Nephron (organoid): Measurements from ENCODE around the gene RRM1.

Source experiments
- H3K27ac Mint-ChIP-seq, 3 experiments: 2 replicates each; pipeline ENCODE4 v1.8.0; 2020; ENCODE audit warnings: mixed read lengths in 3 of 3, mild to moderate bottlenecking in 2 of 3, moderate library complexity in 1 of 3
- H3K27me3 Mint-ChIP-seq: 2 replicates; pipeline ENCODE4 v1.8.0; 2021; ENCODE audit warnings: low read depth, mild to moderate bottlenecking, moderate library complexity, mixed read lengths
- H3K36me3 Mint-ChIP-seq: 2 replicates; pipeline ENCODE4 v1.8.0; 2020; ENCODE audit warnings: low read depth, mixed read lengths
- H3K4me1 Mint-ChIP-seq: 2 replicates; pipeline ENCODE4 v1.8.0; 2020; ENCODE audit warnings: mixed read lengths
- H3K4me3 Mint-ChIP-seq, 3 experiments: 2 replicates each; pipeline ENCODE4 v1.8.0; 2020; ENCODE audit warnings: mild to moderate bottlenecking in 3 of 3, mixed read lengths in 3 of 3, moderate library complexity in 2 of 3
- H3K9me3 Mint-ChIP-seq: 2 replicates; pipeline ENCODE4 v1.8.0; 2020; ENCODE audit warnings: mixed read lengths
- TF ChIP-seq, protein P1 (sequence below), 3 experiments: fragments of 200-600 bp; sonication (generic); IDR thresholded peaks; one replicate each; pipeline ENCODE4 v1.5.0; 2021; ENCODE audit warnings: antibody characterized with exemption in 3 of 3; ENCODE audit not compliant: unreplicated experiment in 3 of 3

RRM1 gene

GRCh38 chr11:4064278-4064955 is 30.2 kb upstream of the RRM1 start:
- Mint-ChIP-seq H3K36me3 (peaks cover 10% of the 10 kb centered on the region), H3K4me3 (no peak overlapping the region), H3K27ac (no peak overlapping the region), H3K9me3 (no peaks in the 10 kb centered on the region), H3K27me3 (no peaks in the 10 kb centered on the region), H3K4me1 (no peaks in the 10 kb centered on the region)
- TF ChIP-seq, protein P1, sequence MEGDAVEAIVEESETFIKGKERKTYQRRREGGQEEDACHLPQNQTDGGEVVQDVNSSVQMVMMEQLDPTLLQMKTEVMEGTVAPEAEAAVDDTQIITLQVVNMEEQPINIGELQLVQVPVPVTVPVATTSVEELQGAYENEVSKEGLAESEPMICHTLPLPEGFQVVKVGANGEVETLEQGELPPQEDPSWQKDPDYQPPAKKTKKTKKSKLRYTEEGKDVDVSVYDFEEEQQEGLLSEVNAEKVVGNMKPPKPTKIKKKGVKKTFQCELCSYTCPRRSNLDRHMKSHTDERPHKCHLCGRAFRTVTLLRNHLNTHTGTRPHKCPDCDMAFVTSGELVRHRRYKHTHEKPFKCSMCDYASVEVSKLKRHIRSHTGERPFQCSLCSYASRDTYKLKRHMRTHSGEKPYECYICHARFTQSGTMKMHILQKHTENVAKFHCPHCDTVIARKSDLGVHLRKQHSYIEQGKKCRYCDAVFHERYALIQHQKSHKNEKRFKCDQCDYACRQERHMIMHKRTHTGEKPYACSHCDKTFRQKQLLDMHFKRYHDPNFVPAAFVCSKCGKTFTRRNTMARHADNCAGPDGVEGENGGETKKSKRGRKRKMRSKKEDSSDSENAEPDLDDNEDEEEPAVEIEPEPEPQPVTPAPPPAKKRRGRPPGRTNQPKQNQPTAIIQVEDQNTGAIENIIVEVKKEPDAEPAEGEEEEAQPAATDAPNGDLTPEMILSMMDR (IDR thresholded peaks at IDR 0.05; ENCODE audit: unreplicated experiment in 3 of 3) = no peak

DNA sequence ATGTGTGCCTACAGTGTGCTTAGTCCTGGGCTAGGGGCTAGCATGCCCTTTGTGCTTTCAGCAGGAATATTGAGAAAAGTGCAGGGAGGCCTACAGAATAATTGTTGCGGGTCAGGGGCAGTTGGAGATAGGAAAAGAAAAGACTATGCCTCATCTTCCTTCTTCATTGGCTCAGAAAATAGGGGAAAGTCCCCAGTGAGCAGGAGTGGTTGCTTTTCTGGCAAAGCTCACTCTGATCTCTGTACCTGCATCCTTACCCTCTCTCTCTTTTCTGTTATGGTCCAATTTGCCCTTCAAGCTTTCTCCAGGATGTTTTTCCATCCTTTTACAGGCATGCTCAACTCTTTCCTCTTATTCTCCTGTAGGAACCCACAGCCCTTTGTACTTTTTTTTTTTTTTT is 29.5 kb upstream of the RRM1 start:
- Mint-ChIP-seq H3K4me1 (no peaks in the 10 kb centered on the region), H3K27me3 (no peaks in the 10 kb centered on the region), H3K9me3 (no peaks in the 10 kb centered on the region), H3K27ac (peak overlapping the region in 1 of 3 experiments; percentile 29), H3K4me3 (no peak overlapping the region), H3K36me3 (peaks cover 7% of the 10 kb centered on the region)
- TF ChIP-seq, protein P1 (IDR thresholded peaks at IDR 0.05; ENCODE audit: unreplicated experiment in 3 of 3) = no peak

DNA sequence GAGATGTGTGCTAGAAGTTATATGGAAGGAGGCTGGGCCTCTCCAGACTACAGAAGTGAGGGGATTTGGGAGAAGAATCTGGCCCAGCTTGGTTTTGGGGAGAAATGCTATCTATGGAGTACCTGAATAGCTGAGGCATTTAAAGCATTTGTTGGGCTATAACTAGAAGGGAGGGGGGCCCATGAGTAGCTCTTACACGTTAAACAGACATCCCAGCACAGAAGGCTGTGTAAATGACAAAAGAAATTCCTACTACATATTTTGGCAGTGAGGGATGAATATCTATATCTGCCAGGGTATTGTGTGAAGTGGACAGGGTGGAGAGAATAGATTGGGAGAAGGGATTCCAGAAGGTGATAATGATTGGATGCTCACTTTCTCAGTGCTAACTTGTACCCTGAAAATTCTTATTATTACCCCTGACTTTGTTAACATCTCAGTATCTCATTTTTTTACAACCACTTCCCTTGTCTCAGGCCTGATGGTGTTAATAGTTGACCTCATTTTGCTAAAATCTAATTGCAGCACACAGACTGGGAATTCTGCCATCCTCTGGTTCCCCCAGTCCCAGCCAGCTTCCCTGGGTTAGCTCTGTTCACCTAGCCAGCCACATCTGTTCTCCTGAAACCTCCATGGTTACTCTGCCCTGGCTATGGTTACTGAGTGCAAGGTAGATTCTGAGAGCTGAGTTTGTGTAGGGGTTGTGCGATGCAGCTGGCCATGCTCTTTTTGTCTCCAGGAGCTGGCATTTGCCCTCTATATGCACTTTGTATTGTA is 28.8 kb upstream of the RRM1 start:
- TF ChIP-seq, protein P1 (IDR thresholded peaks at IDR 0.05; ENCODE audit: unreplicated experiment in 3 of 3) = no peak
- peak overlapping the region in 1 of 3 experiments; percentile 29 for H3K27ac Mint-ChIP-seq
- no peaks in the 10 kb centered on the region for H3K36me3 Mint-ChIP-seq
- no peaks in the 10 kb centered on the region for H3K9me3 Mint-ChIP-seq
- peaks cover 6% of the 10 kb centered on the region for H3K4me1 Mint-ChIP-seq
- no peaks in the 10 kb centered on the region for H3K27me3 Mint-ChIP-seq
- no peak overlapping the region for H3K4me3 Mint-ChIP-seq

- H3K27me3 Mint-ChIP-seq = no peaks in the 10 kb centered on the region
- peaks cover 14% of the 10 kb centered on the region for H3K4me1 Mint-ChIP-seq
- no peak overlapping the region for H3K4me3 Mint-ChIP-seq
- TF ChIP-seq, protein P1 (IDR thresholded peaks at IDR 0.05; ENCODE audit: unreplicated experiment in 3 of 3) = no peak
- H3K36me3 Mint-ChIP-seq = no peaks in the 10 kb centered on the region
- H3K27ac Mint-ChIP-seq = no peak overlapping the region
- no peaks in the 10 kb centered on the region for H3K9me3 Mint-ChIP-seq
Measured at GRCh38 chr11:4066910-4067309, 27.7 kb upstream of the RRM1 start.

DNA sequence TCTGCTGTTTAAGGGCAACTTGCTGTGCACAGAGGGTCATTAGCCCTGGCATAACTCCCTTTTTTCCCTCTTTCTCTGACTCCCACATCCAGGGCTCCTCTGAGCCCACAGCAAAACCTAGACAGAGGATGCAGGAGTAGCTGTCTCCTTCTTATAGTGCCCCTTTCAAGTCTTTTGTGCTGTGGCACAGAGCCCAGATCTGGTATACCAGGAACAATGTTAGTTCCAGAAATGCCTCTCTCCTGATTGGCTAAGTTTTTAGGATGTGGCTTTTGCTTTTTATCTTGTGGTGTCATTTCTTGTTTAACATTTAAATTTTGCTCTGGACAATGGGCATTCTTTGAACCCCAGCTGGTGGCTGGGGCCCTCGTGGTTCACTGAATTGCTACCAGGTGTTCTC is 25.6 kb upstream of the RRM1 start:
- TF ChIP-seq, protein P1 (IDR thresholded peaks at IDR 0.05; ENCODE audit: unreplicated experiment in 3 of 3) = no peak
- H3K27ac Mint-ChIP-seq = no peak overlapping the region
- H3K9me3 Mint-ChIP-seq = no peaks in the 10 kb centered on the region
- H3K36me3 Mint-ChIP-seq = no peaks in the 10 kb centered on the region
- H3K4me1 Mint-ChIP-seq = peaks cover 25% of the 10 kb centered on the region
- H3K27me3 Mint-ChIP-seq = no peaks in the 10 kb centered on the region
- H3K4me3 Mint-ChIP-seq = no peak overlapping the region
